Fibroblast of villous mesenchyme (primary cell): ENCODE results near the gene RNF145. TPM values are rescaled to one million over a fixed set of nuclear protein-coding genes. Genes with fewer than 3 reads are reported as not detected.

ENCODE experiments used
- DNase-seq: peaks from one replicate; pipeline ENCODE4 v3.0.0-alpha.2; 2010; ENCODE audit warnings: low read depth
- H3K4me3 ChIP-seq: 2 replicates; pipeline ENCODE4 v1.5.1; 2011; ENCODE audit warnings: low read depth, mild to moderate bottlenecking, low read length
- total RNA-seq: library from RNA; depleted of rRNA; stranded (reverse); fragments of >200 nt; gene quantifications from 2 replicates; pipeline ENCODE4 v1.2.3, GENCODE V29; 2012
- TF ChIP-seq, protein P1 (sequence below): IDR thresholded peaks from 2 replicates; pipeline ENCODE4 v1.5.1; 2012; ENCODE audit warnings: low read depth, mild to moderate bottlenecking, low read length; ENCODE audit not compliant: insufficient read depth

RNF145 gene
- total RNA-seq, 1 donor, result 84.2 TPM

DNA sequence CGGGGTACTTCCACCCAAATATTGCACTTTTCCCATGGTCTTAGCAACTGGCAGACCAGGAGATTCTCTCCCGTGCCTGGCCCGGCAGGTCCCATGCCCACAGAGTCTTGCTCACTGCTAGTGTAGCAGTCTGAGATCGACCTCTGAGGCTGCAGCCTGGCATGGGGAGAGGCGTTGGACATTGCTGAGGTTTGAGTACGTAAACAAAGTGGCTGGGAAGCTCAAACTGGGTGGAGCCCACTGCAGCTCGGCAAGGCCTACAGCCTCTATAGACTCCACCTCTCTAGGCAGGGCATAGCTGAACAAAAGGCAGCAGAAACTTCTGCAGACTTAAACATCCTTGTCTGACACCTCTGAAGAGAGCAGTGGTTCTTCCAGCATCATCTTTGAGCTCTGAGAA lies 69.6 kb downstream of the RNF145 start:
- no peak for DNase-seq
- H3K4me3 ChIP-seq, result no peak overlapping the region
- TF ChIP-seq, protein P1, sequence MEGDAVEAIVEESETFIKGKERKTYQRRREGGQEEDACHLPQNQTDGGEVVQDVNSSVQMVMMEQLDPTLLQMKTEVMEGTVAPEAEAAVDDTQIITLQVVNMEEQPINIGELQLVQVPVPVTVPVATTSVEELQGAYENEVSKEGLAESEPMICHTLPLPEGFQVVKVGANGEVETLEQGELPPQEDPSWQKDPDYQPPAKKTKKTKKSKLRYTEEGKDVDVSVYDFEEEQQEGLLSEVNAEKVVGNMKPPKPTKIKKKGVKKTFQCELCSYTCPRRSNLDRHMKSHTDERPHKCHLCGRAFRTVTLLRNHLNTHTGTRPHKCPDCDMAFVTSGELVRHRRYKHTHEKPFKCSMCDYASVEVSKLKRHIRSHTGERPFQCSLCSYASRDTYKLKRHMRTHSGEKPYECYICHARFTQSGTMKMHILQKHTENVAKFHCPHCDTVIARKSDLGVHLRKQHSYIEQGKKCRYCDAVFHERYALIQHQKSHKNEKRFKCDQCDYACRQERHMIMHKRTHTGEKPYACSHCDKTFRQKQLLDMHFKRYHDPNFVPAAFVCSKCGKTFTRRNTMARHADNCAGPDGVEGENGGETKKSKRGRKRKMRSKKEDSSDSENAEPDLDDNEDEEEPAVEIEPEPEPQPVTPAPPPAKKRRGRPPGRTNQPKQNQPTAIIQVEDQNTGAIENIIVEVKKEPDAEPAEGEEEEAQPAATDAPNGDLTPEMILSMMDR, result no peak

DNA sequence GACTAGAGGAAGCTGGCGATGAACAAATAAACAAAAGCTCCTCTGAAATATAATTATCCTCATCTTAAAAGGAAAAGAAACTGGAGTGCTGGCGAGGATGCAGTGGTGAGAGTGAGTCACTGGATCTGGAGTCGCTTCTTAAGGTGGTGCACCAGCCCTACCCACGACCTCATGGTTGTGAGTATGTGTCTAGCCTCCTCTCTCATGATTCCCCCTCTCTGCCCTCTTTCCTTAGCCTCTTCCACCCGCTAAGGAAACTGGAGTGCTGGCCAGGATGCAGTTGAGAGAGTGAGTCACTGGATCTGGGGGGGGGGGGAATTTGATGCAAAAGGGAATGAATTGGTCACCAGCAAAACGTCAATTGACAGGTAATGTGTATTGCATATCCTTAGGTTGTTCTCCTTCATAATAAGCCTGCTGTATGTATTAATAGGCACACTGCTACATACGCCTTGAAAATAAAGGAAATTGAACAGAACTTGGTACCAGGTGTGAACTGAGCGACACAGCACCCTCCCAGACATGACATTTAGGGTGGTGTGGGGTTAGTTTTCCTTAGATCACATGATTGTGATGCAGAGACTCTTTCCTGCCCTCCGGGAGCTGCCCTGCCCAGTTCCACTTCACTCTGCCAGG lies 73.3 kb downstream of the RNF145 start:
- TF ChIP-seq, protein P1, result no peak
- no peak overlapping the region for H3K4me3 ChIP-seq
- peak; percentile 34 for DNase-seq

DNA sequence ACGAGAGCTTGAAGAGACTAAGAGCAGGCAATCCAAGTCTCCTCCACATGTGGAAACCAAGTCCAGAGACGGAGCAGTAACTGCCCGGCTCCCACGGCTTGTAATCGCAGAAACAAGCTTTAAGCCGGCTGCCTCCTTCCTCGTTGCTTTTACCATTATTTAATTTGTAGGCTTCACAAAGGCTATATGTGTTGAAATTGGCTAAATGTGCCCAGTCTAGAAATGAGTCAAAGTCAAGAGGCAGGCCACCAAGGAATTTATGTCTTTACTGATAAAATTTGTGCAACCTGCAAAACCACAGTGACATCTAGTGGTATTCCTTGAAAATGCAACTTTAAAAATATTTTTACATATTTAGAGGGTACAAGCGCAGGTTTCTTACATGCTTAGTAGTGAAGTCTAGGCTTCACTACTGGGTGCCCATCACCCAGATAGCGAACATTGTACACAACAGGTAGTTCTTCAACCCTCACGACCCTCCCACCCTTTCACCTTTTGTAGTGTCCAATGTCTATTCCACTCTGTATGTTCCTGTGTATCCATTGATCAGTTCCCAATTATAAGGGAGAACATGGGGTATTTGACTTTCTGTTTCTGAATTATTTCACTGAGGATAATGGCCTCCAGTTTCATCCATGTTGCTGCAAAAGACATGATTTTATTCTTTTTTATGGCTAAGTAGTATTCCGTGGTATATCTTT lies 76.2 kb downstream of the RNF145 start:
- peak overlapping the region; percentile 14 for H3K4me3 ChIP-seq
- peak; percentile 84 for DNase-seq
- TF ChIP-seq, protein P1, result peak; percentile 74

DNA sequence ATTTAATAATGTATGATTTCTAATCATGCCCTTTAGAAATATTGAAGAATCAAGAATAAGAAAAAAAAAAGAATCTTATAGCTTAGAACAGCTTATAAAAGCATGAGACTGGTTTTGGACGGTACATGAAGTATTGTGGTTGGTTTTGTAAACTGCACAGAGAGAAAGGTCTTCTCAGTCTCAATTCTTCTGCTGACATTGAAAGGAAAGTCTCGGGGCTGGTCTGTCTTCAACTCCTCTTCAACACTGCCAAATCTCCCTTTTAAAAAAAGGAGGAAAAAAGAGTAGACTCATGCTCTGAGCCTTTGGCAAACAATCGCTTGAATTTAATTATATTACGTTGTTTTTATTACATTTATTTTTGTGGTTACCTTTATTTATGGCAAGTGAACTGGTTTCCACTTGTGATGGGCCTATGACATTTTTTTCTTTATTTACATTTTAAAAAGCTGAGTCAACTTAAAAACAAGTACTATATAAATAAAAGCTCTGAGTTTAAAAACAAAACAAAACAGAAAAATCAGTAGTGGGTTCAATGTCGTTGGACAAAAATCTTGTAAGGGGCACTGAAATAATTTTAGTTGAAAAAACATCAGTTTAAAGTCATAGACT lies 76.8 kb downstream of the RNF145 start:
- H3K4me3 ChIP-seq, result no peak overlapping the region
- TF ChIP-seq, protein P1, result no peak
- DNase-seq, result peak; percentile 56

DNA sequence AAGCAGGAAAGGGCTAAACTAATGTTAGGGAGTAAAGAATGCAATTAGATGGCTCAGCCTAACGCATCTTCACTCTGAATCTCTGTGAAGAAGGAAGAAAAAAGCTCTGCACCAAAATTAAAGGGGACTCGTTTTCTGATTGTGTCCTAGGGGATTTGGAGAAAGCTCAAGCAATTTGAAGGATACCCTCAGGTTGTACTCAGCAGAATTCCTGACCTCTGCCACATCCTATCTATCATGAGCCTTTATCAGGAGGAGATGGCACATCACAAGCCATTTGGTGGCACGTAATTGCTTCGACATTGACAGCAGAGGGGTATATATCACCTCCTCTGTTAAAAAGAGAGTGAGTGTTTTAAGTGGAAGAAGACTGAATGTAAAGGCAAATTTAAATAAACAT lies 77.4 kb downstream of the RNF145 start:
- no peak for DNase-seq
- TF ChIP-seq, protein P1, result no peak
- no peak overlapping the region for H3K4me3 ChIP-seq

DNA sequence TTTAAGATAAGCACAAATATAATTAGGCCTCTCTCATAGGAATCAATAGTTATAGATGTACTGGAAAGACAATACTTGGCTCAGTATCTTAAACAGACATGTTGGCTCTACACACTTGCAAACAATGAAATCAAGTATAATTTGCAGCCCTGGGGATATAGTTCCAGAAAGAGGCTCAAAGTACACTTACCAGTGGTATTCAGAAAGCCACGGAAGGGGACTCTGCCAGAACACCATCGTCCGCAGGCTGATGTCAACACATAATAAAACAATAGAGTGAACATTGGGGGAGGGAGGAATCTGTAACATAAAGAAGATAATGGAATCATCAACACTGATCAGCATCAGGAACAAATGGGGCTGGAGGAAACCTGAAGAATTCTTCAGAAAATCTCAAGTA lies 78.5 kb downstream of the RNF145 start:
- TF ChIP-seq, protein P1, result no peak
- H3K4me3 ChIP-seq, result no peak overlapping the region
- no peak for DNase-seq
